HG03108 (cell line): Measurements from ENCODE around the gene TSPAN18.

Experiments used
- ATAC-seq: cut with Tn5 transposase; IDR thresholded peaks from one replicate; pipeline ENCODE4 v1.9.1; 2021; ENCODE audit warnings: moderate library complexity; ENCODE audit not compliant: unreplicated experiment

The TSPAN18 gene

DNA sequence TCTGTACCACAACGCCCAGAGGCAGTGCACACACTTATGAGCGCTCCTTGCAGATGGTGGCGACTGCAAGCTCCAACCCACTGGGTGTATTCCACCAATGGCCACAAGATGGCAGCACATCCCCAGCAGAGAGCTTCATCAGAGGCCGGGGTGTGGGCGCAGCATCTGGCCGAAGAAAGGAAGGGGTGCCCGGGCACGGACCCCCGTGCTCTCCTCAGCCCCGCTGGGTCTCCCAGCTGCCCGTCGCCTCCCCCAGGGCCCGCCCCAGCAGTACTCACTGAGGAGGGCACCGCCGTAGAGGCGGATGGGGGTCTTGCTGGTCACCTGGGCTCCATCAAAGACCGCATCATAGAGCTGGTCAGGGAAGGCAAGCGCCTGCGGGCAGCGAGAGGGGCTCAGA is 209.8 kb downstream of the TSPAN18 start:
- no peak for ATAC-seq

DNA sequence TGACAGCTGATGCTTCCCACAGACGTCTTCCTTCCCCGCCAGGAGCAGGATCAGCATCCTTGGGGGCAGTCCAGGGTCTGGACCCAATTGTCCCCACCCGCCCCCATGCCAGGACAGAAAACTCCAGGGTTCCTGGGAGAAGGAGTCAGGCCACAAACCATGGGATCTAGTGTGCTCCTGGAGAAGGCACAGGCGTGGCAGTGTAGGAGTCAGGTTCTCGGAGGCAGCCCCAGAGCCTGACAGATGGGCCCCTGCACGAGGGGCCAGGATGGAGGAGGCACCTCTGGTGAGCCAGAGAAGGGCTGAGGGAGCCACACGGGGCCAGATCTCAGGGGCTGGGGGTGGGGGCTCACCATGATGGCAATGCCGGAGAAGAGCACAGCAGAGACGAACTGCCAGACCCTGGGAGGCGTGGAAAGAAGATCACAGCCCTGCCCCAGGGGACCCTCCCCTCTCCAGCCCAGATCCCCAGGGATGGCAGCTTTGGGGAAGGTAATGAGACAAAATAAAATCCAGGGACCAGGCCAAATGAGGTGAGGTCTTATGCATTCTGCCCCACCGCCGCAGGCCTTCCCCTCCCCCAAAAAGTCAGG is 210.3 kb downstream of the TSPAN18 start:
- no peak for ATAC-seq

DNA sequence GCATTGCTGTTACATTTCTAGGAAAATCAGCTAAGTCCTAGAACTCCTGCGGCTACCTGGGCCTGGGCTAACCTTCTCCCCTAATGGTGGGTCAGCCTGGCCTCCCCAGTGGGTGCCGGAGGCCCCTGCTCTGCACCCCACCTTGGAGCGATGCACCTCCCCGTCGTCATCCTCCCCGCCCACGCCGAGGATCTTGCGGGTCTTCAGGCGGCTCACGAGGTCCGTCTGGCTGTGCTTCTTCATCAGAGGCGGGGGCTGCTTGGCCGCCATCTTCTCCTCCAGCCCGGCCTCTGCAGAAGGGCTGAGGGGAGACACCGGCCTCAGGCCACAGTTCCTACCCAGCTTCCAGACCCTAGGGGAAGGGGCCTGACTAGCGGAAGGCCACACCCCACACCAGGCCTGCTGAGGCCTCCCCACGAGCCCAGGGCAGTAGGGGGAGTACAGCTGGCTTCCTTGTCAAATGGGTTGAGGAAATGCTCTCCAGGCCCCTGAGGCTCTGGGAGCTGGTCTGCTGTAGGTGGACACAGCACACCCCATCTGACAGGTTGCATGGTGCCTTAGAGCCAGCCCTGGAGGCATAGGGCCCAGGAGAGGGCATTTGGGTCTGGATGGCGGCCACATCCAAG is 211.4 kb downstream of the TSPAN18 start:
- no peak for ATAC-seq

DNA sequence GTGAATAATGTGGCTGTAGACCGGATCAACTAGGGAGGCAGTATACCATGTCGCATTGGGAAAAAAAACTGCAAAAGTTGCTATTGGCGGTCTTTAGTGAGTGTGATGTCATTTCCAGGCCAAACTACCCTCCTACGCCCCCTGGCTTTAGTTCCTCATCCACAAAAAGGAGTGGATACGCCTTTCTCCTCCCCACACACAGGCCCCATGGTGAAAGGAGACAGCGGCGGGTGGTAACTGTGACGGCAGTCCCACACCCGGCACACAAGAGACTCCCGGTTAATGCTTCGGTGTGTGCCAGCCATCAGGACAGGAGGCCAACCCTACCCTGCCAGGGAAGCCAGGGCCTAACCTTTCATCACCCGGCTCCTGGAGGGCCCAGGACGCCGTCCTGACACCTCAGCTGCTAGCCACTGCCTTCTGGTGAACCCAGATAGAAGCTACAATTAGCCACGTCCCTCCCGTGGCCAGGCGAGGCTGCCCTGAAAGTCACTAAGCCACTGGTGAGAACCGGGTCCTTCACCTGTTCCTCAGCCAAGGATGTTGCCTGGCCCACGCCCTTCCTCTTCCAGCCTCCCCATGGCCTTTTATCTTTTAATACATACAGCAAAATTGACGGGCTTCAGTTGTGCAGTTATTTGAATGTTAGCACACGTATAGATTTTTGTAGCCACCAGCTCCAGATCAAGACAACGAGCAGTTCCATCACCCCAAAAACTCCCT is 213.1 kb downstream of the TSPAN18 start:
- no peak for ATAC-seq

DNA sequence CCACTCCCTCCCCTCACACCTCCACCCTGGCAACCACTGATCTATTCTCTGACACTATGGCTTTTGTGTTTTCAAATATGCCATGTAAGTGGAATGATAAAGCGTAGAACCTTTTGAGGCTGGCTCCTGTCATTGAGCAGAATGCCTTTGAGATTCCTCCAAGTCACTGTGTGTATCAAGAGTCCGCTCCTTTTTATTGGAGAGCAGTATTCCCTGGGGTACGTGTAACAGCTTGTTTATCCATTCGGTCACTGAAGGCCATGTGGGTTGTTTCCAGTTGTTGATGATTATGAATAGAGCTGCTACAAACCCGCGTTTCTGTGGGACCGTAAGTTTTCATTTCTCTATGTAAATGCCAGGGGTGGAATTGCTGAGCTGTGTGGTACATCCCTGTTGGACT is 213.6 kb downstream of the TSPAN18 start:
- ATAC-seq: no peak

DNA sequence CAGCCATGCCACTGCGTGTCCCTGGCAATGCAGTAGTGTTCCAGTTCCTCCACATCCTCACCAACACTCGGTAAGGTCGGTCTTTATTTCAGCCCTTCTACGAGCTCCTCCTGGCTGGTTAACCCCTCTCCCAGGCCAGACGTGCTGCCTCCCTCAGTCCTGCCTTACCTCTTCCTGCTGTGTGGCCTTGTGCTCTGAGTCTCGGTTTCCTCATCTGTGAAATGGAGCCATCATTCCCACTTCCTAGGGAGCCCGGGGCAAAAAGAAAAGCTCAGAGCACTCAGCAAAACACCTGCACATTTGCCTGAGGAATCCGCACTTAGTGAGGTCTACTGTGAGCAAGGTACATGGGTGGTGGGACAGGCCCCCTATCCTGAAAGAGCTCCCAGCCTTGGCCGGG is 214.1 kb downstream of the TSPAN18 start:
- no peak for ATAC-seq

DNA sequence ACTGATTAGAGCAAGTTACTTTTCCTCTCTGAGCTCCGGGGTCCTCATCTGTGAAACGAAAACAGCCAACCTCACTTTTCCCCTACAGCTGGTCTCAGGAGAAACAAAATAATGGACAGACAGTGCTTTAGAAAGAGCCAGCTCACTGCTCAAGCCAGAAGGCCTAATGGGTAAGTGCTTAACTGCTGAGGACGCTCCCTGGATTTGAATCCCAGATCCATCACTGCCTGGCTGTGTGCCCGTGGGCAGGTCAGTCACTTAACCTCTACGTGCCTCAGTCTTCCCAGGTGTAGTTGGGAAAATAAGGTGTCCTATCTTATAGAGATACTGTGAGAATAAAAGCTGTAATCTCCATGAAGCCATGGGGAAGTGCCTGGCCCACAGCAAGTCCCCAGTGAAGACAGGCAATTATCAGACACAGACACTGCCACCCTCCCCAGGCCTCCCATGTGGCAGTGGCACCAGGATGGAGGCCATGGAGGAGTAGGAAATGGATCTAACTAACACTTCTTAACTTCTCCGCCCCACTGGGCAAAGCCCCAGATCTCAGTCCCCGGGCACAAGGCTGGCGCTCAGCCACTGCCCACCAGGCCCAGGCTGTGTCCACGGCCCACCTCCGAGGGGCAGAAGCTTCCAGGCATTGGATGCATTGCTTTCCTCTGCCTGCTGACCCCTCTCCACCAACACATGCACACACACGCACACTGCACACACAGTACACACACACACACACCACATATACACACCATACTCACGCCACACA is 214.7 kb downstream of the TSPAN18 start:
- ATAC-seq: no peak

DNA sequence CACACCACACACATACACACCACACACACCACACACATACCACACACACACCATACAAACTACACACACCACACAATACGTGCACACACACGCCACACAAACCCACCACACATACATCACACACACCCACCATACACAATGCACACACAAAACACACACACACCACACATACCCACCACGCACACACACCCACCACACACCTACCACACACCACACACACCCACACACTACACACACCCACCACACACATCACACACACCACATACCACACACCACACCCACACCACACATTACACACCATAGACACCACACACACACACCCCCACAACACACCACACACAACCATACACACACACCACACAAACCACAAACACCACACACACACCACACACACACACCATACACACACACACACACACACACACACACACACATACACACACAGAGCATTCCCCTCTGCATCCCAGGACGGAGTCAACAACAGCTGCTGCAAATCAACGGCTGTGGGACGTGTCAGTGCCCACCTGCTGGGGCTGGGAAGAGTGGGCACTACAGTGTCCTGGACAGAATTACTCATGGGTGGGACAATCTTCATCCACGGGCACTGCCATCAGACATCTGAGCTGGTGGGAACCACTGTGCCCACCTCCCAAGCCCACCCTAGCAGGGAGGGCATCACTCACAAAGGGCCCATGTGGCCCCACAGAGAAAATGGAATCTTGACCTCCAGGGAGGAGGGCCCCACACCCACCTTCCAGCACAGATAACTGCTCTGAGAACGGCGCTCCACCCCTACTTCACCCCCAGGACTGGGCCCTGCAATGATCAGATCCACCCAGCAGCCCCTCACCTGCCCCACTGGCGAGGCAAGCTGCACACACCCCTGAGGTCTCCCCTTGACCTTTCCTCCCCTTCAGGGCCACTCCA is 215.5 kb downstream of the TSPAN18 start:
- no peak for ATAC-seq

DNA sequence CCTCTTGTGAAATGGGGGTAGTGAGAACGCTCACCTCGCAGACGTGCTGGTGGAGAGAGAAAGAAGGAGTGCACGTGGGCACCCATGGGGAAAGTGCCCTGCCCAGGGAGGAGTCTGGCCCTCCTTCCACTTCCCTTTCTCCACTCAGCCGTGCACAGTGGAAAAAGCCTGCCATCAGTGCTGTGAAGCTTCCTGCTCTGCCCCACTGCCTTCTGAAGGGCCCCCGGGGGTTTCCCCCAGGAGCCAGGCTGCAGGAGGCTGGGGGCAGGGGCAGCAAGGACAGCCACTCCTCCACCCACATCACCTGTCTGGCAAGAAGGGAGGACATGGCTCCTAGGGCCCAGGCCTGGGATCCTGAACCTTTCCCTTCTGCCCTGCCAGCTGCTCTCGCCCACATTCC is 216.4 kb downstream of the TSPAN18 start:
- peak; percentile 74 for ATAC-seq

DNA sequence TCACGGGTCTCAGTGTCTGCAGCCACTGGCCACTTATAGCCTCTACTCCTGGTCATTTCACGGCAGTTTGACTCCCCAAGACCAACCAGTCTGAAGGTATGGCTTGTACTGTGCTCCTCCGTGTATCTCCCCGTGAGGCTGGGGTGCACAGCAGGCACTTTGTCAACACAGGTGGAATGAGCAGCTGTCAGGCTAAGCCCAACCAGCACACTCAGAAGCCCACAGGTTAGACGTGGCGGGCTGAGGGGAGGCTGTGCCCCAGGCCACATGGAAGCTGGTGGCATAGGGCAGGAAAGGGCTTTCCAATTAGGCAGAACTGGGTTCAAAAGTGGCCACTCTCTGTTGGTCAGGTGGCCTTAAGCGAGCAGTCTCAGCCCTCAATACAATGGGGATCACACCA is 216.9 kb downstream of the TSPAN18 start:
- ATAC-seq: no peak

DNA sequence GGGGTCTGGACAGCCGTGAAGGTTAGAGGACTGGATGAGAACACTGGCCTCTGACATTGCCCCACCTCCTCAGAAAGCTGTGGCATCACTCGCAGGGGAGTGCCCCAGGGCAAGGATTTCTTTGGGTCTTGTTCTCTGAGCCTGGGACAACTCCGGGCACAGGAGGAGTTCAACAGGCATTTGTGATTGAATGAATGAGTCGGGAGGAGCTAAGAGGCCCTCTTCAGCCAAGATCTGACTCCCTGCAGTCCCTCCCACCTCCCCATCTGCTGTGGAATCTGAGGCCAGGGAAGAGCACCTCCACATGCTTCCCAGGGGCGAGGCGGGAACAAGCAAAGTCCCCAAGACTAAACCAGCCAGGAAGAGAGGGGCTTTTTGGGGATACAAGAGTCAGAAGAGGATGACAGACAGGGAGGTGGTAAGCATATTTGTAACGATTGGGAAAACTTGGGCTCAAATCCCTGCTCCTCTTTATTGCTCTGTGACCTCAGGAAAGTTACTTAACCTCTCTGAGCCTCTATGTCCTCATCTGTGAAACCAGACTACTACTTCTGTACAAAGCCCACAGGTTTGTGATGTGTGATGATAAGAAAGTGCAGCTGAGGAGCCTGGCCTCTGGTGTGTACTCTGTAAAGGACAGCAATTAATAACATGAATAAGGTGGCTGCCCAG is 217.6 kb downstream of the TSPAN18 start:
- ATAC-seq: no peak

DNA sequence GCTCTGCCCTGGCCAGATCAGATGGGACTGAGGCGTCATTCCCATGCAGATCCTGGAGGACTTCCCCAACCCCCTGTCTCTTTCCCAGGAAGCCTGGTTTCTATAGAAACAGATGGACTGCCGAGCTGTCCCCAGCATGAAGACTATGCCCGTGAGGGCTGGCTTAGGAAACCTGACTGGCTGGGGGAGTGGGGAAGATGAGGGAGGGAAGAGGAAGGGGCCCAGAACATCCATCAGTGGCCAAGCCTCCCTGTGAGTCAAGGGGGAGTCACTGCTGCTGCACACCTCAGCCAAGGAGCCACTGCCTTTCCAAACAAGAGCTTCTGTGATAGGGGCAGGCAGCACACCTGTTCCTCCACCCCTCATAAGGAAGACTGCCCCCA is 218.1 kb downstream of the TSPAN18 start:
- no peak for ATAC-seq

DNA sequence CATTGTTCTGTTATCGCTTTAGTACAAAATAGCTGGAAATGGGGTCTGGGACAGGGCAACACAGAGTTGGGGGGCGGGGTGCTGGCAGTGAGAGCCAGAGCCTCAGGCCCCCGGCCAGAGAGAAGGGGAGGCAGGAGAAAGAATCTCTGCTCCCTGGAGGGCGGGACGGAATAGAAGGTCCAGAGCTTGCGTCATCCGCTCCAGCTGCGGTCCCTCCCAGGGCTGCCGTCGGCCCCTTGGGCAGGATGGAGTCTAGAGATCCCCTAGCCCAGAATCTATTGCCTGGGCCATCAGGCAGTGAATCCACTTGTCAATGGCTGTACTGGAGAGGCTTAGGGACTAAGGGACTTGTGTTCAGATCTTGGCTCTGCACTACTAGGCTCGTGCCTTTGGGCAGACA is 218.9 kb downstream of the TSPAN18 start:
- no peak for ATAC-seq

DNA sequence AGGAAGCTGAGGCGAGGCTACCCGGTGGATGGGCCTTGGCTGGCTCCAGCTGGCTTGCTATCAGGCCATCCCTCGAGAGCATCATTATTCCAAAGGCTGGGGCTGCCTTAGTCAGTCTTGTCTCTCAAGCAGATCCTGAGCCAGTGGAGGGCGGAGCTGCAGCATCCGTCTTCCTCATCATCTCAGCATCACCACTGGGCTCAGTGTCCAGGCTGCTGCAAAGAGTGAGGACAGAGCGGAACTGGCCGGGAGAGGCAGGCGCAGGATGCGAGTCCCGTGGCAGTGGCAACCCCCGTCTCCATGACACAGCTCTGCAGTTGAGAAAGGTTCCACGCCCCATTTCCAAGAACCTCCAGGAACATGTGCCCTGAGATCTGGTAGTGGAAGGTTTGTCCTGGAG is 219.5 kb downstream of the TSPAN18 start:
- no peak for ATAC-seq

DNA sequence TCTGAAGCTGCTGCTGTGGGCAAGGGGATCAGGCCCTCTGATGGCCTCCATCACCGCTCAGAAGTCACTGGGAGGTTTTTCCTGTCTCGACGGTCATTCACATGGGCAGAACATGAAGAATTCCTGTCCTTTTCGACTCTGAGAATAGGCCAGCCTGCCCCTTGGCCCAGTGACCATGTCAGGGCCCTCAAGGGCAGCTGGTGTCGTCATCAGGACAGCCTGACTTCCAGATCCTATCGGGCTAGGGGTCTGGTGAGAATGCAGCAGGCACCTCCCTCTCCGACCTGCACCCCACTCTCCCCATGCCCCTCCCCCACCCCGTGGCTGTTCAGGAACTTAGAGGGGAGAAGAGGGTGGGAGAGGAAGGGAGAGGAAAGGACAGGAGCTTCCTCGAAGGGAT is 220.4 kb downstream of the TSPAN18 start:
- no peak for ATAC-seq

DNA sequence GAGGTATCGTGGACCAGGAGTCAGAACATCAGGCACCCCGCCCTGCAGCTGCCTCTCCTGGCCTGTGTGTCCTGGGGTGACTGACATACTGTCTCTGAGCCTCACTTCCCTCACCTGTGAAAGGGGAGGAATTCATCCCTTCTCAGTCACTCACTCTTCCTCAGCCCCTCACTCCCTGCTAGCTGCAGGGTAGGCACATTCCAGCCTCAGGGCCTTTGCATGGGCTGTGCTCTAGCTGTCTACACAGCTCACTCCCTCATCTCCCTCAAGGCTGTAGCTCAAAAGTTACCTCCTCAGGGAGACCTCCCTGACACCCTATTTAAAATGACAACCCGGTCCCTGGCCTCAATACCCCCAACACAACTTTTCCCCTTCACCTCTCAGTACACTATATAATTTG is 221.4 kb downstream of the TSPAN18 start:
- no peak for ATAC-seq

DNA sequence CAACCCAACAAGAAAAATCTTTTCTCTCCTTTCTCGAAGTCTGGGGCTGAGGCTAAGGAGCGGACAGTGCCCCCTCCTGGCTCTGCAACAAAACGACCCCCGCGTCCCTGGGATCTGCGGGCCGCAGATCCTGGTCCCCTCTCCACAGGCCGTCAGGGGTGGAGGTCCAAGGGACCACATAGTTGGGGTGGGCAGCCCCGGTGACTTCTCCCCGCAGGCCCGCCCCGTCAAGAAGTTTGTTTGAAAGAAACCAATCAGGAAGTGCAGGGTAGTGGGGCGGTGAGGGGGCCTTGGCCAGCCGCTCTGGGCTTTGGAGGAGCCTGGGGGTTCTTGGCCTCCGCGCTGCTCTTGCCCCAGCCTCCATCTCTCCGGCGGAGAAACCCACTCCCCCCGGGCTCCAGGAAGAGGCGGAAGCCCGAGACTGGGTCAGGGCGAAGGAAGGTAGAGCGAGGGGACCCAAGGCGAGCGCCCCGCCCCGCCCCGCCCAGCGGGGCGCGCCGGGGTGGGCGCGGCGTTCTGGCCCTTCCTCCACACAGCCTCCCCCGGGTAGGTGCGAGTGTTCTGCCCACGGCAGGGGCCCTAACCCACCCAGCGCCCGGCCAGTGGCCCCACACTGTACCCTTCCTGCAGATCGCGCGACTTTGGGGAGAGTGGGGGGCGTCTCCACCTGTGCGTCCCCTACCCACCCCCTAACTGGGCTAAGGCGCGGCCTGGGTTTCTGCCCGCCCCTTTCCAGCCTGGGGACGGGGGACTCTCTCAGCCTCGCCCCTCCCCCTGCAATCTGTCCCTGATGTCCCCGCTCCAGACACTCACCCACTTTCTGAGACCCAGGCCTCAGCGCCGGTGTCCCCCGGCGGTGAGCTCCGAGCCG is 222.6 kb downstream of the TSPAN18 start:
- ATAC-seq: no peak

DNA sequence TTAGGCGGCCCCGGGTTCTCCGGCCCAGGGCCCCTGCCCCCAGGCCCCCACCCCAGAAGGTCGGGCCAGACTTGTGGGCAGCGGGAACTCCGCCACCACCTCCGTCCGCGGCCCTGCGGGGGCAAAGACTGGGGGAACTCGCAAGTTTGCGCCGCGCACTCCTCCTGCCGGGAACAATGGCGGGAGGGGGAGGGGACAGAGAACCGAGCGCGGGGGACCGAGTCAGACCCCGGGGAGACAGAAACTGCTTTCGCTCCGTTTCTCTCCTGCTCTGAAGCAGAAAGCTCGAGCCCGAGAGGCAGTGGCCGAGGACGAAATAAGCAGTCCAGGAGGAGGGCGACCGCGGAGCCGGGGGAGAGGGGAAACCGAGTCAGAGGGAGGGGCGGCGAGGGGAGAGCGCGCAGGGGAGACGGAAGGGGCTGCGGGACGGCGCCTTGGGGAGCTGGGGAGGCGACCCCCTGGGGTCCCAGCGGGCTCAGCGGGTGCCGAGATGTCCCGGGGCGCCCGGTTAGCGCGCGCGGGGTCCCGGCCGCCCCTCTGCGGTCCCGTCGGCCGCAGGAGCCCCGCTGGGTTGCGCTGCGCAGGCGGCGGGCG is 223.4 kb downstream of the TSPAN18 start:
- no peak for ATAC-seq
